ENCODE measurements around the gene POU3F2. TPM values are rescaled to one million over a fixed set of nuclear protein-coding genes. Genes with fewer than 3 reads are reported as not detected.

POU3F2 gene
- total RNA-seq, 1 experiment from 2014 or later: not detected

GRCh38 chr6:98835149-98836024 lies 1.0 kb downstream of the POU3F2 start:
- ChIA-PET POLR2A (no interaction called here), CTCF (no interaction called here)
- BruUV-seq (replicated peaks): no TSS peak
- no peaks in the 10 kb centered on the region for H3K9me3 ChIP-seq
- Mint-ChIP-seq H3K4me1 (ENCODE audit: low read depth, unreplicated experiment) (peaks cover 7% of the 10 kb centered on the region), H3K9me3 (ENCODE audit: unreplicated experiment) (no peaks in the 10 kb centered on the region), H3K36me3 (ENCODE audit: insufficient read depth, unreplicated experiment) (no peaks in the 10 kb centered on the region), H3K27me3 (ENCODE audit: insufficient read depth, unreplicated experiment) (peaks cover 45% of the 10 kb centered on the region), H3K27ac (ENCODE audit: unreplicated experiment) (no peak overlapping the region), H3K4me3 (ENCODE audit: unreplicated experiment) (peak overlapping the region; percentile 12)
- H3K36me3 ChIP-seq (ENCODE audit: control insufficient read depth, insufficient read depth, low read length): no peaks in the 10 kb centered on the region
- no peak for DNase-seq
- TF ChIP-seq CTCF (IDR thresholded peaks at IDR 0.05; ENCODE audit: insufficient read depth in 1 of 2, low read depth in 1 of 2, low read length in 1 of 2, severe bottlenecking in 1 of 2, unreplicated experiment in 1 of 2): no peak
- H3K4me3 ChIP-seq (ENCODE audit: low read depth, low read length): peak overlapping the region; percentile 27
- peaks cover 36% of the 10 kb centered on the region for H3K4me1 ChIP-seq
- H3K27me3 ChIP-seq (replicated peaks; ENCODE audit: control insufficient read depth, insufficient read depth, low read length): peaks cover 17% of the 10 kb centered on the region
- intact Hi-C loops (cut with micrococcal nuclease; ENCODE audit: unreplicated experiment): no loop called here

- H3K9me3 Mint-ChIP-seq (ENCODE audit: unreplicated experiment): no peaks in the 10 kb centered on the region
- ChIA-PET POLR2A (no interaction called here), CTCF (no interaction called here)
- no TSS peak for BruUV-seq (replicated peaks)
- H3K27me3 Mint-ChIP-seq (ENCODE audit: insufficient read depth, unreplicated experiment): peaks cover 40% of the 10 kb centered on the region
- no peaks in the 10 kb centered on the region for H3K36me3 Mint-ChIP-seq (ENCODE audit: insufficient read depth, unreplicated experiment)
- Histone ChIP-seq H3K4me3 (ENCODE audit: low read depth, low read length) (no peak overlapping the region), H3K4me1 (peaks cover 32% of the 10 kb centered on the region), H3K36me3 (ENCODE audit: control insufficient read depth, insufficient read depth, low read length) (no peaks in the 10 kb centered on the region), H3K9me3 (no peaks in the 10 kb centered on the region), H3K27me3 (replicated peaks; ENCODE audit: control insufficient read depth, insufficient read depth, low read length) (peaks cover 17% of the 10 kb centered on the region)
- no peak for TF ChIP-seq CTCF (IDR thresholded peaks at IDR 0.05; ENCODE audit: insufficient read depth in 1 of 2, low read depth in 1 of 2, low read length in 1 of 2, severe bottlenecking in 1 of 2, unreplicated experiment in 1 of 2)
- peaks cover 7% of the 10 kb centered on the region for H3K4me1 Mint-ChIP-seq (ENCODE audit: low read depth, unreplicated experiment)
- no peak overlapping the region for H3K27ac Mint-ChIP-seq (ENCODE audit: unreplicated experiment)
- intact Hi-C loops (cut with micrococcal nuclease; ENCODE audit: unreplicated experiment): no loop called here
- no peak for DNase-seq
- peak overlapping the region; percentile 12 for H3K4me3 Mint-ChIP-seq (ENCODE audit: unreplicated experiment)
Observed at GRCh38 chr6:98836025-98836961, 1.9 kb downstream of the POU3F2 start.
